GM19328 (cell line): ENCODE data around the gene SLC45A1.

ENCODE experiments used
- ATAC-seq: cut with Tn5 transposase; IDR thresholded peaks from one replicate; pipeline ENCODE4 v1.9.1; 2021; ENCODE audit warnings: mild to moderate bottlenecking, moderate library complexity; ENCODE audit not compliant: unreplicated experiment

Gene SLC45A1

GRCh38 chr1:8334106-8334851, 16.4 kb downstream of the SLC45A1 start:
- no peak for ATAC-seq

DNA sequence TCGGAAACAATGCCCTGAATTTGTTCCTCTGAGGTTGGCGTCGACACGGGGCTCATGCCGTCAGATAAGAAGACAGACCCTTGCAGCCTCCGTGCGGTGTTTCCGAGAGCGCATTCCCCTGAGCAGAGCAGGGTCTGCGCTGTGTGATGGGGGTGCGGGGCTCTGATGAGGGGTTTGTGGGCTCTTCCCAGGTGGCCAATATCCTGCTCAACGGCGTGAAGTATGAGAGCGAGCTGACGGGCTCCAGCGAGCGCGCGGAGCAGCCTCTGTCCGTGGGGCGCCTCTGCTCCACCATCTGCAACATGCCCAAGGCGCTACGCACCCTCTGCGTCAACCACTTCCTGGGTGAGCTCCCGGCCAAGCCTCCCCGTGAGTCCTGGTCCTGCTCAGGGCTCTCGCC, 17.3 kb downstream of the SLC45A1 start:
- ATAC-seq: no peak

DNA sequence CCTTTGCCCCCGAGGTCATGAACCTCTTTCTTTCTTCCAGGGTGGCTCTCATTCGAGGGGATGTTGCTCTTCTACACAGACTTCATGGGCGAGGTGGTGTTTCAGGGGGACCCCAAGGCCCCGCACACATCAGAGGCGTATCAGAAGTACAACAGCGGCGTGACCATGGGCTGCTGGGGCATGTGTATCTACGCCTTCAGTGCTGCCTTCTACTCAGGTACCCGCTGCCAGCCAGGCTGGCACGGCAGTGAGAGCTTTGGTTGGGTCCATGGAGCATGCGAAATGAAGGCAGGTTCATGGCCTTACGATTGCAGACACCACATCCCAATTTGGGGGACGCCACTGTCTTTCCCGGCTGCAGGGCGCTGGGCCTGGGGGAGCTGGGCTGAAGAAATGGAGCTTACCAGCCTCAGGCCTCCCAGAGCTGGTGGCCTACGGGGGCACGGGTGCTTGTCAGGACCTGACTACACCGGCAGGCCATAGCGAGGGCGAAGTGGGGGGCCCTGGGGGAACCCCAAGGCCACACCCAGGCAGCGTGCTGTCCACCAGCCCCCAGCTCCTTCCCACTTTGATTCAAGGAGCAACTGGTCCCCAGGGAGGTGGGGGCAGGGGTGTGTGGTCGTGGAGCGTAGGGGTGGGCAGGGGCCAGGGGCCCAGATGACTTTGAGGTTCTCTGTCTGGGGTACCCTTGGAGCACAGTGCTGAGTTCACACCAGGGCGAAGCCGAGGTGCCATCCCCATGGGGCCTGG, 20.0 kb downstream of the SLC45A1 start:
- ATAC-seq: no peak

DNA sequence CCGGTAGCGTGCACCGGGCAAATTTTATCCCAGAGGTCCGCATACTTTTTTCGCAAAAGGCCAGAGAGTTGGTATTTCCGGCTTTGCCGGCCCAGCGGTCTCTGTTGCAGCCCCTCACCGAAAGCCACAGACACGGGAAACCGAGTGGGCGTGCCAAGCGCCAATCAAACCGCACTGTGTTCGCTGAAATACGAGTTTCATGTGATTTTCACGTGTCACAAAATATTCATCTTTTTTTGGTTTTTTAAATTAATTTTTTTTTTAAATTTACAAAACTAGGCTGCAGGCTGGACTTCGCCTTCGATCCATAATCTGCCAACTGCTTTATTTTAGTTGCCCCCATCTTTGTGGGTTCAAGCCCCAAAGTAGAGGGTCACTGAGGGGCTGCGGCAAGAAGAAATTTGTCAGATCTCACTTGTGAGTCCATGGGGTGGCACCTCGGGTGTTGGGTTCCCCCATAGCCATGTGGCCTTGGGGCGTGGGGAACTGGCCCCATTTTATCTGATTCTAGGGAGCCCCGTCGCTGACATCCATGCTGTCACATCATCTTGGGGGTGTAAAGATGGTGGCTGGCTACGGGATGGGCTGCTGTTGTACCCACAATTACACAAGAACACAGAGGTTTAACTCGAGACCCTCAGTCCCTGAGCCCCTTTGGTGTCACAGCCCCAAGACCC, 20.8 kb downstream of the SLC45A1 start:
- ATAC-seq: no peak

- no peak for ATAC-seq
These were observed 21.3 kb downstream of the SLC45A1 start for GRCh38 chr1:8339203-8339600.

GRCh38 chr1:8340448-8340847, 22.5 kb downstream of the SLC45A1 start:
- ATAC-seq: no peak

DNA sequence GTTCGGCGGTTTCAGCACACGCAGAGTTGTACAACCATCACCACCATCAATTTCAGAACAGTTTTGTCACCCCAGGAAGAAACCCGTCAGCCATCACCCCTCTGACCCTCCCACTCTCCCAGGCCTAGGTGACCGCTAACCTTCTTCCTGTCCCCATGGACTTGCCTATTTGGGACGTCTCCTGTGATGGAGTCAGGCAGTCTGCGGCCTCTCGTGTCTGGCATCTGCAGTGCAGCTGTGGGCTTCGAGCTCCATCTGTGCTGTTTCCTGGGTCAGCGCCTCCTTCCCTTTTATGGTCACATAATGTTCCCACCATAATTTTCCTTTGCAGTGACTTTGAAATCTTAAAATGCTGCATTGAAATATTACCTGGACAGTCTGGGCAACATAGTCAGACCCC, 24.4 kb downstream of the SLC45A1 start:
- no peak for ATAC-seq

- no peak for ATAC-seq
These were observed 25.1 kb downstream of the SLC45A1 start for GRCh38 chr1:8343044-8343443.

- no peak for ATAC-seq
These were observed 25.6 kb downstream of the SLC45A1 start for GRCh38 chr1:8343464-8344001.

- no peak for ATAC-seq
These were observed 27.1 kb downstream of the SLC45A1 start for GRCh38 chr1:8344893-8345507.

GRCh38 chr1:8345621-8346415, 27.9 kb downstream of the SLC45A1 start:
- no peak for ATAC-seq

- ATAC-seq: no peak
These were observed 29.7 kb downstream of the SLC45A1 start for GRCh38 chr1:8347635-8348034.

DNA sequence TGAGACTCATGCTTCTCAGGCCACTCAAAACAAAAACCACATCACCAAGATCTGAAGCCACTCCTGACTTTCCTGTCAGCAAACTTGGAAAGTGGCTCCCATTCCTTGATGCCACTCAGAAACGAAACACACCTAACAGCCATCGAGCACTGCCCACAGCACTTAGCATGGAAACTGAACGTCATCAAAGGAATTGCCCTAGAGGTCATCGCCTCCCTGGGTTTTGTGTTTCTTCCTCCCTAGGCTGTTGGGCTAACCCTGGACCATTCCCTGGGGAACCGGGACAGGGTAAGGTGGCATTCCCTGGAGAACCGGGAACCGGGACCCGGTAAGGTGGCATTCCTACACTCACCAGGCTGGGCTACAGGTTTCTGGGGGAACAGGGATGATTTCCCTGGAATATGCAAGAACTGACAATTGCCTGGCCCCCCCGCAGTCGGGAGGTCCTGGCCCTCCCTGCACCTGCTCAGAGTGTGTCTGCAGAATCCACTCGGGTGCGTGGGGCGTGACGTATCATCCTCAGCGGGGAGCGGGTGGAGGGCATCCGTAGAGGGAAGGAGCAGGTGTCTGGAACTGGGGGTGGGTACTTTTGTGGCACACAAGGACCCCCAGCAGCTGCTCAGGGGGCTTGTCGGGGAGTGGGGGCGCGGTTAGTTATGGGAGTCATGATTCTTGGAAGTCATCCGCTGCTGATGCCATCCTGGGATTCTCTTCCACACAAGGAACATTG, 30.3 kb downstream of the SLC45A1 start:
- no peak for ATAC-seq

DNA sequence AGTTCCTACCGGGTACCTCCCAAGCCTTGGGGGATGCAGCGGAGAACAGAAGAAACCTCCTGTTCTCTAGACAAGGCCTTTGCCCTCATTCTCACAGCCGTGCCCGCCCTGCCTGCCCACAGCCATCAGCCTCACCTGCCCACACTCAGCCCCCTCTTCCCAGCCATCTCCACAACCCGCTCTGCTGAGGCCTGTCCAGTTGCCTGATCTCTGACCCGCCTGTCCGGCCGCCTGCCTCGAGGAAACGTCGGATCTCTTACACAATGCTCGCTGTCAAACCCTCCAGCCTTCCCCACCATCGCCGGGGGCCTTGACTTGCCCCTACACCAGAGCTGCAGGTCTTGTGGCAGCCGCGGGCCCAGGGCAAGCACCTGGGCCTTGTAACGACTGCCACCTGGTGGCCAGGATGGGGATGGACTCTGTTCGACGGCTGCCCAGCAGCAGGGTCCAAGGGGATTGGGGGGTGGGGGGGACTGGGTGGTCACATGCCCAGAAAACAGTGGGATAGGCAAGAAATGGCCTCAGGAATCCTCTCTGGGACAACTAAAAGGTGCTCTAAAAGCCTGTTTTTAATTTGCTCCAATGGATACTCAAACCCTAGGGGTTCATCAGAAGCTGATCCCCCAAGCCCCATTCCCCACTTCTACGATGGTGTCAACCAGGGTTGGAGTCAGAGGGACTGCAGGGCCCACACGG, 31.0 kb downstream of the SLC45A1 start:
- ATAC-seq: no peak

- ATAC-seq: no peak
These were observed 31.6 kb downstream of the SLC45A1 start for GRCh38 chr1:8349473-8349865.

GRCh38 chr1:8349961-8350360, 32.0 kb downstream of the SLC45A1 start:
- ATAC-seq: no peak

DNA sequence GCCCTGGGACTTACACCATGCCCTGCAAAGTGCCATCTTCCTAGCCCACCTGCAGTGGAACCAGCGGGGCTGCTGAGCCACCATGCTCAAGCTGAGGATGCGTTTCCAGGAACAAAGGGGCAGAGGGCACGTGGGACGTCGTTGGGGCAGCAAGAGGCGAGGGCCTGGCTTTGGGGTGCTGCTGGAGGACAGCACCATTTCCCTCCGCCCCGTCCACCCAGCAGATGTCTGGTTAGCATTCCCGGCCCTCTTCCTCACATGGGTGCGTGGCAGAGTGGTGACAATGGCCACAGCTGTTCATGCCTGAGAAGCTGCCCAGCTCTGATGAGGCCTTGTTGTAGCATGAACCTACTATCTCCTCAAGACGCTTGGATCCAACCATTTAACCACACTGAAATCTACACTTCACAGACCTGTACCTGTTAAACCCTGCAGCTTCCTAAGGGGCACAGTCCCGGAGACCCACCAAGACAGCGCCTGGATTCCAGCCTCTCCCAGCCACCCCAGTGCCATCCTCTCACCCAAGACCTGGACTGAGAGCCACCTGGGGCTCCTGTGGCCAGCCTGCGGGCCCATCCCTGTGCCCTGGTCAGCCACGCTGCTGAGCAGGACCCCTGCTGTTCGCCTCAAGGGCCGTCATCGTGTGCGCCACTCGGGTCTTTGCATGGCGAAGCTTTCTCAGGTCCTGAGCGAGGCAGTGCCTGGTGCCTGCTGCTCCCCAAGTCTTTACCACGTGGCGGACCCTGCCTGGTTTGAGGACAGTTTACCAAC, 33.2 kb downstream of the SLC45A1 start:
- ATAC-seq: no peak

DNA sequence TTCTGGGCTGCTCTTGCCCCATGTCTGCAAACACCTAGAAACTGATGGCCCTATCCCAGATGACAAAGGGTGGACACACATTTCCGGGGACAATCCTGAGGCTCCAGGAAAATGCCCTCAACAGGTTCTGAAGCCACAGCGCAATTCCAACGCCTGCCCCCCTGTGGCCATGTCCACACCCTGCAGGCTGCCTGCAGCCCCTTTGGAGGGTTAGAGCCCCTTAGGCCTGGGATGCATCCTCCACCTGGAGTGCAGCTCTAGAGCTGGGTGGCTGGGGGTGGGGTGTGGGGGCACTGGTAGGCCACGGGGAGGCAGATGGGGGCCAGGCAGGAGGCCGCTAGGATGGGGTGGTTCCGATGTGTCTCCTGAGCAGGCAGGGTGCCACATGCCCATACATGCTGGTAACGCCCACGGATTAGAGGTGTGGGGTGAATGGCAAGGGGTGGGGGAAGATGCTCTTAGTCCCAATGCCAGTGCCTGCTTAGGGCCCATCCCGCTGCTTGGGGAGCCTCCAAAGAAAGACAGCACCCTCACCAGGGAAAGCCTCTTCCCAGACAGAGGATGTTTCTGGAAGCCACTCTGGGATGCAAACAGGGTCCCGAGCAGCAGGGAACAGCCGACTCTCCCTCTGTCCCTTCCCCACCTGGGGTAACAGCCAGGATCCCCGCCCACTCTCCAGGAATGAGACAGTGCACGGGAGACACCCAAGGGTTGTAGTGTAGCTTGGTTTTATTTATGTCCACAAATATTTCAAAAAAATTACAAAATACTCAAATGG, 34.0 kb downstream of the SLC45A1 start:
- no peak for ATAC-seq
